NCI-H2029 (cell line): ENCODE measurements around the gene HDGF.

Experiments
- DNase-seq: peaks from one replicate; lab custom pipeline; 2025; lab: John Stamatoyannopoulos, UW

The HDGF gene

GRCh38 chr1:156751451-156751756, at the start of gene HDGF:
Gene HDGF (minus strand): TSS chr1:156751675. CDS start chr1:156751429, 246 bp downstream.
- no peak for DNase-seq

GRCh38 chr1:156797212-156797871, 45.9 kb upstream of the HDGF start:
- peak; percentile 36 for DNase-seq

DNA sequence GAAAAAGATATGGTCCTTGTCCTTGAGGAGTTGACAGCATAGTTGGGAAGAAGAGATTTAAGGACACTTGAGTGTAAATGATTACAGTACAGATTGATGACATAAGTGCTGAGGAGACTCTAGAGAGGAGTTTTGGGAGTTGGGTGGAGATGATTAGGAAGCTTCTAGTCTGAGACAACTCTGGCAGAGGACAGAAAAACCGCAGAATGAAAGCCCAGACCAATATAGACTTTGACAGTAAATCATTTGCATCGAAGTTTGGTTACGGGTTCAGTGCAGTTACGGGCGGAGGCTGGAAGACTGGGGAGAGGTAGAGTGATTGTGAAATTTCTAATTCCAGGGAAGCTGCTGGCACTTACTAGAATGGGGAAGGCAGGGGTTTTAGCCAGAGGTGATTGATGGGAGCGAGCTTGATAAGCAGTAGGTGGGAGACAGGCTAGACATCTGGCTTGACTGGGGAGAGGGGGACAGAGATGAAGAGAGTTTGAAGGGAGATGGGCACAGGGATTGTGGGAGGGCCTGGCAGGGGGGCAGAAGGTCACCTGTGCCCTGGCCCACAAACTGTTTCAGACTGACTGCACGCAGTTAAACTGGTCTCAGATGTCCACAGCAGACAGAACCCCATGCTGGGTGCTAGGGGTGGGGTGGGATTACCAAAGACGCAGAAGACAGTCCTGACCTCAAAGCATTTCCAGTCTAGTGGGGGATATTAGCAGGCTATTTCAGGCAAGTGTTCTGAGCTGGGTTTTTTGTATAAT, 45.0 kb upstream of the HDGF start:
- DNase-seq, result no peak

DNA sequence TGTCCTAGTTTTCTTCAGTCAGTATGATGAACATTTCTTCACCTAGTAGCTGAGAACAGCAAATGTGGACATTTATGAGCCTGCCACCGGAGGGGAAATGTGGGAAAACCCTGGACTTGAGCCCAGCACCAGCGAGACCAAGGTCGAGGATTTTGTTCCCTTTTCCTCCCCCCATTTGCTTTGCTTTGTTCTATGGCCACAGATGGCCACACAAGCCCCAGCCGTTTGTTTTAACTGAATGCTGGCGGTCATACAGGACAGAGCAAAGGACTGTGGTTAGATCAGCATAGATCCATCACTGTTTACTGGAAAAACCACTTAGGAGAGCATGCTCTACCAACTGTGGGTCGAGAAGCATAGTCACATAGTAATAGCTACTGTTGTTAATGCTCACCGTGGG, 44.3 kb upstream of the HDGF start:
- no peak for DNase-seq

- DNase-seq, result no peak
These were observed 43.9 kb upstream of the HDGF start for GRCh38 chr1:156795374-156795733.

DNA sequence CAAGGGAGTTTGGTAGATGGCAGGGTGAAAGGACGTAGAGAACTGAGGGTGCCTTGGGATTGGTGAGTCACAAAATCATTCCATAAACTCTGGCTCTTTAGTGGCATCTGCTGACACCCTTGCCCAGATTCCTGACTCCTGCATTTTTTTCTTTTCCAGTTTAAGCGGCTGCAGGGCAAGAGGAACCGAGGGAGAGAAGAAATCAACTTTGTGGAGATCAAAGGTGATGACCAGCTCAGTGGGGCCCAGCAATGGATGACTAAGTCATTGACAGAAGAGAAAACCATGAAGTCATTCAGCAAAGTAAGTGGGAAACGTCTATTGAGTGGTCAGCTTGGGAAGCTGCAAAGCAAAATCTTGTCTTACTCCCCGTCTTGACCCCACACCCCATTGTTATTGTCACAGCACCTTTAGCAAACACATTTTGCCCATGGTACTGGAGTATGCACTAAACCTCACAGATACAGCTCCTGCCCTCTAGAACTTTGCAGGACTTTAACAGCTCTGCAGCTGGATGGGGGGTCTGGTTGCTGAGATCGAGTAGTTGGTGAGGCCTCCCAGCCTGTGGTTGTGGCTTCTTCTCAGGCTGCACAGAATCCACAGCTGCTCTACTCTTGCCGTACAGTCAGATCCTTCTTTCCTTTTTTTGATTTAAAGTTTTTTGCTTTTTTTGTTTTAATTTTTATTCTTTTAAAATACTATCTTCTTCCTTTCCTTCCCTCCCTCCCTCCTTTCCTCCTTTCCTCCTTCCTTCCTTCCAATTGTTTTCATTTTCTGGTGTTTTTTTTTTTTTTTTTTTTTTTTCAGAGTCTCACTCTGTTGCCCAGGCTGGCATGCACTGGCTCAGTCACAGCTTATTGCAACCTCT, 43.3 kb upstream of the HDGF start:
- no peak for DNase-seq

- no peak for DNase-seq
These were observed 38.3 kb upstream of the HDGF start for GRCh38 chr1:156789621-156790318.

DNA sequence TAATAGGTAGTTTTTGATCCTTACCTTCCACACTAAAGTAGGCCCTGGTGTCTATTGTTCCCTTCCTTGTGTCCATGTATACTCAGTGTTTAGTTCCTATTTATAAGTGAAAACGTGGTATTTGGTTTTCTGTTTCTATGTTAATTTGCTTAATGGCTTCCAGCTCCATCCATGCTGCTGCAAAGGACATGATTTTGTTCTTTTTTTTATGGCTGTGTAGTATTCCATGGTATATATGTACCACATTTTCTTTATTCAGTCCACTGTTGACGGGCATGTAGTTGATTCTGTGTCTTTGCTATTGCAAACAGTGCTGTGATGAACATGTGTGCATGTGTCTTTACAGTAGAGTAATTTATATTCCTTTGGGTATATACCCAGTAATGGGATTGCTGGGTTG, 36.7 kb upstream of the HDGF start:
- no peak for DNase-seq

GRCh38 chr1:156786640-156787039, 35.2 kb upstream of the HDGF start:
- no peak for DNase-seq

DNA sequence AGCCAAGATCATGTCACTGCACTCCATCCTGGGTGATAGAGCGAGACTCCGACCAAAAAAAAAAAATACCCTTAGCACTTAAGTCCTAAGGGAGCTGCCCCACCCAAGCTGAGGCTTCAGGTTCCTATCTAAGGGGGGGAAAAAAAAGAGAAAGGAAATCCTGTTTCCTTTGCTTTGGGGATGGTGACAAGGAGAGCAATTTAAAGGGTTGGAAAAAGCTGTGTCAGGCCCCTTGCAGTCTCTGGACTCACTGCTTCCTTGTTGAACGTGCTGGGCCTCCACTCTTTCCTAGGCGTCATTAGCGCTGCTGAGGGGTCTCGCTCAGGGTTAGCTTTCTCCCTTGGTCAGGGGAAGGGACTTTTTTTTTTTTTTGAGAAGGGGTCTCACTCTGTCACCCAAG, 34.0 kb upstream of the HDGF start:
- DNase-seq, result no peak

GRCh38 chr1:156781585-156782186, 30.2 kb upstream of the HDGF start:
- no peak for DNase-seq

DNA sequence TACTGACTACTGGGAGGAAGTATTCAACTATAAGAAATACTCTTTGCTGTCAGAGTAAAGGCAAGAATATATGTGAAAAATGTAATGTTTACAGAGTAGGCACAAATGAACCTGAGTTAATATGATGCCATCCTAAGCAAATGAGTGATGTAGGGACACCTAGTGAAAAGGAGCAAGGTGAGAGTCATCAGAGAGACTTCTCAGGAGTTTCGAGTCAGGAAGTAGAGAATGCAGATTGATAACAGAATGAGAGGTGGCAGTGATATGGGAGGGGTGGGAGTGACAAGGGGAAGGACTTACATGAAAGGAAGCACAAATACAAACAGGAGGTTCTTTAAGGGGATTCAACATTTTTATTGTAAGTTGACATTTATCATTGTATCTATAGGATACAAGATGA, 26.1 kb upstream of the HDGF start:
- DNase-seq, result no peak

- DNase-seq, result no peak
These were observed 25.5 kb upstream of the HDGF start for GRCh38 chr1:156776942-156777341.

GRCh38 chr1:156775799-156776198, 24.3 kb upstream of the HDGF start:
- DNase-seq, result no peak

- no peak for DNase-seq
These were observed 22.1 kb upstream of the HDGF start for GRCh38 chr1:156773607-156774006.

DNA sequence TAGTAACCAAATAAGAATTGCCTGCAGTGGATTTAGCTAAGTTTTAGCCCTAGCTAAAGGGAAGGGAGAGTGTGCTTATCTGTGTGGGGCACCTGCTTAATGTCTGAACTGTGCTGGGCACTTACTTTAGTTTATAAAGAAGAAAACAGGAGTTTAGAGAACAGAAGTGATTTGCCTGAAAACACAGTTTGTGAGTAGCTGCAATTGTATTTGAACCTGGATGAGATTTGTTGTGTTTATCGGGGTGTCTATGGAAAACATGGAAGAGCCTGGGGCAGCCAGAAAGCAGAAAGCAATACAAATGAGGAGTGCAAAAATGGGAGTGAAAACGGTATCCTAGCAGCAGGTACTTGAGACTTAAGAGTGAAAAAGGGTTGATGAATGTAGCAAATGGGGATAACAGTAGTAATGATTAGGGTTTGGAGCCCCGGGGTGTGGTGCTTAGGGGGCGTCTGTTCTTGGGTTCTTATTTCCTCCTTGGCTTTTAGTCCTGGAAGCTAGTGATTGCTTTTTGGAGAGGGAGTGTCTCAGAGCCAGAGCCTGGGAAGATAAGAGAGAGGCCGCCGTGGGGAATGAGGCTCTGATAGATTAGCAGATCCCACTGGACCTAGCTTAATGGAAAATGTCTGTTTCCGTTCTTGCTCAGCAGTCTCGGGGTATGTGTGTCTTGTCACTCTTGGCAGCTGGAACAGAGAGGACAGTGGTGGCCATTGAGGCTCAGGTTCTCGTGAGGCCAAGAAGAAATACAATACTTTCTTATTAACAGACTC, 21.4 kb upstream of the HDGF start:
- no peak for DNase-seq

DNA sequence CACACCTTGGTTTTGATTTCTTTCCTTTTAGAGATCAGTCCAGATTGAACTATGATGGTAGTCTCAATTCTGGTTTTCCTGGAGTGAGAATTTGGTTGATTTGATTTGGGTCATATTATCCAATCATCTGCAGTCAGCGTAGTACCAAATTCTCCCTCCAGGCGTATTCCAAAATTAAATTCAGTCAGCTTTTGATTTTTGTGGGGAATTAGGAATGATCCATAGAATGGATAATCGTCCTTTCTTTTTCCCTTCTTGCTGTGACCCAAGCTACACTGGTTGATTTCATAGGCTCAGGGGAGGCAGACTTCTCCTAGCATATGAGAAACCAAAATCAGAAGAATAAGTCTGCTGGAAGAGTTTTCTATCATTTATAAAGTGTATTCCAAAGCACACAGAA, 20.7 kb upstream of the HDGF start:
- no peak for DNase-seq

- no peak for DNase-seq
These were observed 17.3 kb upstream of the HDGF start for GRCh38 chr1:156768610-156769295.

- DNase-seq, result no peak
These were observed 16.6 kb upstream of the HDGF start for GRCh38 chr1:156767879-156768604.
